Ammon's horn (tissue), 1 donor: ENCODE measurements around the gene PEX7.
"Not testable (repeated sequence)": the region's sequence is repeated elsewhere in the genome, so short reads cannot be mapped to it uniquely, and the experiment has no call there.

ENCODE experiments used
- DNase-seq: peaks from one replicate; pipeline ENCODE4 v3.0.0-alpha.2; 2016; ENCODE audit warnings: low spot score

Gene PEX7

DNA sequence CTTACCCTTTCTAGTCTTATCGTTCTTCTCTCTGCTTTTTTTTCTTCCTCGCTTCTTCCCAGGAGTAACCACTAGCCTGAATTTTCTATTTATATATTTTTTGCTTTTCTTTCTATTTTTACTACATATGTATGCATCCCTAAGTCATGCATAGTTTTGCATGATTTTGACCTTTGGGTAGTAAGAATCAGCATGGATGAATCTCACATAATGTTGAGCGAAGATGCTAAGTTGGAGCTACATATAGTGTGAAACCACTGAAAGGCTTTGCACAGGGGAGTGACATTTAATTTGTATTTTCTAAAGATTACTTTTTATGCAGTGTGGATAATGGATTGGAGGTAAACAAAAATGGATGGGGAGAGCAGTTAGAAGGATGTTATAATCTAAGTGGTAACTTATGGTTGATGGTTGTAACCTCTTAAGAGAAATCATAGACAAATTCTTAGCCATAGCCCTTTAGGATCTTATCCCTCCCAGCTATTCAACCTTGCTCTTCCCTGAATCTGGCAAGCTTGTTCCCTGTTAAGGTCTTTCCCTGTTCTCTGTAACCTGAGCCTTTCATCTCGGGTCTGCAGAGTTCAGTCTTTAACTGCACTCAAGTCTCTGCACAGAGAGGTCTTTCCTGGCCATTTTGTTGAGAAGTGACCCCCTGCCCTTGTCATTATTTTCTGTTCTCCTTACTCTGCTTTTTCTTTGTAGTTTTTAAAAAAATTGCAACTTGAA lies 18.0 kb downstream of the PEX7 start:
- DNase-seq = no peak

DNA sequence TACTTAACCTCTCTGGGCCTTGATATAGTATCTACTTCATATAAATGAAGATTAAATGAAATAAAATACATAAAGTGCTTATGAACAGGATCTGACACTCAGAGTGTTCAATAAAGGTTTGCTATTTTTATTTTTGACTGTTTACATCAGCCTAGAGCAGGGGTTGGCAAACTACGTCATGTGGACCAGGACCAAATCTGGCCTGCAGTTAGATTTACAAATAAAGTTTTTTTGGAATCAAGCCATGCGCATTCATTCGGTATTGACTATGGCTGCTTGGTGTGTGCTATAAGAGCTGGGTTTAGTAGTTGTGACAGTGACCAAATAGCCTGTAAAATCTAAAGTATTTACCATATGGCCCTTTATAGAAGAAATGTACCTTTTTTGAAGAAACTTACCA lies 20.8 kb downstream of the PEX7 start:
- no peak for DNase-seq

DNA sequence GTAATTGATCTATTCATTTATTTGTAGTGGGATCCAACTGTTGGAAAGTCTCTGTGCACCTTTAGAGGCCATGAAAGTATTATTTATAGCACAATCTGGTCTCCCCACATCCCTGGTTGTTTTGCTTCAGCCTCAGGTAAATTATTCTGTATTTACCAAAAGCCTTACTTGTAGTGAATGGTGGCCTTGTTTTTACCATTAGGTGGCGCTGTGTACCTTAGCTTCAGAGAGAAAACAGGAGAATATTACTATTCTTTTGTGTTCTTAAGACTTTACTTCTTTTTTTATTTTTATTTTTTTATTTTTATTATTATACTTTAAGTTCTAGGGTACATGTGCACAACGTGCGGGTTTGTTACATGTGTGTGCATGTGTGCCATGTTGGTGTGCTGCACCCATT lies 23.7 kb downstream of the PEX7 start:
- DNase-seq = peak; percentile 56

DNA sequence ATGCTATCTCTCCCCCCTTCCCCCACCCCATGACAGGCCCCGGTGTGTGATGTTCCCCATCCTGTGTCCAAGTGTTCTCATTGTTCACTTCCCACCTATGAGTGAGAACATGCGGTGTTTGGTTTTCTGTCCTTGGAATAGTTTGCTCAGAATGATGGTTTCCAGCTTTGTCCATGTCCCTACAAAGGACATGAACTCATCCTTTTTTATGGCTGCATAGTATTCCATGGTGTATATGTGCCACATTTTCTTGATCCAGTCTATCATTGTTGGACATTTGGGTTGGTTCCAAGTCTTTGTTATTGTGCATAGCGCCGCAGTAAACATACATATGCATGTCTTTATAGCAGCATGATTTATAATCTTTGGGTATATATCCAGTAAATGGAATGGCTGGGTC lies 24.1 kb downstream of the PEX7 start:
- not testable (repeated sequence) for DNase-seq

DNA sequence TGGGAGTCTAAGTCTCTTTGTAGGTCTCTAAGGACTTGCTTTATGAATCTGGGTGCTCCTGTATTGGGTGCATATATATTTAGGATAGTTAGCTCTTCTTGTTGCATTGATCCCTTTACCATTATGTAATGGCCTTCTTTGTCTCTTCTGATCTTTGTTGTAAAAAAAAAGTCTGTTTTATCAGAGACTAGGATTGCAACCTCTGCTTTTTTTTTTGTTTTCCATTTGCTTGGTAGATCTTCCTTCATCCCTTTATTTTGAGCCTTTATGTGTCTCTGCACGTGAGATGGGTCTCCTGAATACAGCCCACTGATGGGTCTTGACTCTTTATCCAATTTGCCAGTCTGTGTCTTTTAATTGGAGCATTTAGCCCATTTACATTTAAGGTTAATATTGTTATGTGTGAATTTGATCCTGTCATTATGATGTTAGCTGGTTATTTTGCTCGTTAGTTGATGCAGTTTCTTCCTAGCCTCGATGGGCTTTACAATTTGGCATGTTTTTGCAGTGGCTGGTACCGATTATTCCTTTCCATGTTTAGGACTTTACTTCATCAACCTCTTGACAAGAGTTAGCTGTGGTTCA lies 27.7 kb downstream of the PEX7 start:
- not testable (repeated sequence) for DNase-seq

DNA sequence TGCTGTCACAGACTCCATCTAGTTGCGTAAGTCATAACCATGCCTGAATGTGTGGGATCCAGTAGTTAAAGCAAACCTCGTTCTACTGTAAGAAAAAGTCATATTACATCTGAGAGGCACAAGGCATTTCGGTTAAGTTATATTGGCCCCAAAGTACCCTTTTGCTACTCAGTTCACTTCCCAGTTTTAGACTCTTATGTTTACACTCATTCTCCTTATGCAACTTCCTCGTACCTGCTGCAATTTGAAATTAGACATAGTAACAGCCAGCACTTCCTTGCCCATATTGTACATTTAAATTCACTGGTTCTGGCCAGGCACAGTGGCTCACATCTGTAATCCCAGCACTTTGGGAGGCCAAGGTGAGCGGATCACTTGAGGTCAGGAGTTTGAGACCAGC lies 37.0 kb downstream of the PEX7 start:
- no peak for DNase-seq

DNA sequence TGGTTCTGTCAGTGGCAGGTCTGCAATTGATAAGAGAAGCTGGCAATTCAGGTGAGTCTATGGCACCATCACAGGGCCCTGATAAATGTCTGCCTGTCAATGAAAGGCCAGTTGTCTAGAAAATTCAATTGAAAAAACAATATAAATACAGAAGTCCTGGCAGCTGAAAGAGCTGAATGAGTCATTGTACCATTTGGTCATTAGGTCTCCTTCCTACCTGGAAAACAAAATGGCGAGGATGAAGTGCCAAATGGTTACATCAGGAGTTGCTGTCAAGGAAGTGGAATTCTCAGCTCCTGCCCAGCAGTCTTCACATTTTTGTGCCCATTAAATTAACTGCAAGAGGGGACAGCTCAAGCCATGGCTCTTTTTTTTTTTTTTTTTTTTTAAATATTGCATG lies 37.7 kb downstream of the PEX7 start:
- DNase-seq = no peak

DNA sequence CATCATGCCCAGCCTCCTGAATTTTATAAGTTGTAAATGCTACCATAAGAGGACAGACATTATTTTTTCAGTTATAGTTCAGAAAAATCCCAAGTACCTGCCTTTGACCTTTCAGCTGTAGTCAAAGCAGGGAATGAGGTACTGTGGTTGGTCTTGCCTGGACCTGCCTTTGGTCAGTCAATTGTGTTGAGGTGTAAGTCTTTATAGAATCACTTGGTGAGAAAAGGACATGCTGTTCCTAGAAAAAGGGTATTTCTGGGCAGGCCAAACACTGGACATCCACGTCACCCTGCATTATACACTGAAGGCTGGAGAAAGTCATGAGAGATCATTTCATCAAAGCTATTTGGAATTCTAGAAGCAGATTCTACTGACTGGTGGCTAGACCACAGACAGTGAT lies 40.3 kb downstream of the PEX7 start:
- DNase-seq = no peak

DNA sequence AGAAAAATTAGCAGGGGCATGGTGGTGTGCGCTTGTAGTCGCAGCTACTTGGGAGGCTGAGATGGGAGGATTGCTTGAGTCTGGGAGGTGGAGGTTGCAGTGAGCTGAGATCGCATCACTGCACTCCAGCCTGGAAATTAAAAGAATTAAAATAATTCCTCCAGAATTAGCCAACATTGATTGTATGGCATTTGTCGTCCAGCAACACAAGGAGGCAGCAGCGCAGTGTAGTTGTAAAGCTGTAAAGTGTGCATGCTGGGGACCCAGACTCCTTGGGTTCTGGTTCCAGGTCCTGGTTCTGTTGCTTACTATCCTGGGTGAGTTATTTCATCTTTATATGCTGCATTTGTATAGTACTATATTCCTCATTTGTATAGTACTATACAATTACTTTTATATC lies 41.4 kb downstream of the PEX7 start:
- no peak for DNase-seq

DNA sequence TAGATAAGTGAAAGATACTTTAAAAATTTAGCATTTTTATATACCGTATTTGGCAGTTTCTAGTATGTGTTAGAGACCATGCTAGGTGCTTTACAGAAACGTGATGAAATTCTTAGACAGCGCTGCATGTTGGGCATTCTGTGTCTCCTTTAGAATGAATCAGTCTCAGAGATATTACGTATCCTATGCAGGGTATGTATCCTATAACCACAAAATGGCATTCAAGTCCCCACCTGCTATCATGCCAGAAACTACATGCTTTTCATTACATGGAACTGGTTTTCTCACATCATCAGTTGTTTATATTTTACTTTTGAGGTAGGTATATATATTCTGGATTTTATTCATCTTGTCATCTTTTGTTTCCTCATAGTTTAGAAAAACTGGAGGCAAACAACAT lies 42.3 kb downstream of the PEX7 start:
- no peak for DNase-seq

DNA sequence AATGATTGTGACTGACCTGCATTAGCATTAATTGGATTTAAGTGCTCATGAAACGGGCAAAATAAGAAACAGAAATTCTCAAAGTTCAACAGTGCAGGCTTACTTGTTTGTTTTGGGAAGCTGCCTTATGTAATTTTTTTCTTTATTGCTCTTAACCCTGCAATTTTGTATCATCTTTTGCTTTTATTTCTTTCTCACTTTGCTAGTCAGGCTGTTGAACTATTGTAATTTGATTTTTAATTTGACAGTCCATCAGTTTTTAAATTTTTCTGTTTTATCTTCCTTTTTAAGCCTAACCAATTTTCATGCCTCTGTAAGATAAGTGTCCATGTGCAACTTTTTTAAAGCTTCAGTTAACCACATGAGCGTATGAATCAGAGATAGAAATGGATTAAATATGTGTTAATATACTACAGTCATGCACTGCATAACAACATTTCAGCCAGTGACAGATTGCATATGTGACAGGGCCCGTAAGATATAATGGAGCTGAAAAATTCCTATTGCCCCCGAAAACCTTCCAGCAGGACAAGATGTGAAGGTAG lies 44.6 kb downstream of the PEX7 start:
- no peak for DNase-seq

DNA sequence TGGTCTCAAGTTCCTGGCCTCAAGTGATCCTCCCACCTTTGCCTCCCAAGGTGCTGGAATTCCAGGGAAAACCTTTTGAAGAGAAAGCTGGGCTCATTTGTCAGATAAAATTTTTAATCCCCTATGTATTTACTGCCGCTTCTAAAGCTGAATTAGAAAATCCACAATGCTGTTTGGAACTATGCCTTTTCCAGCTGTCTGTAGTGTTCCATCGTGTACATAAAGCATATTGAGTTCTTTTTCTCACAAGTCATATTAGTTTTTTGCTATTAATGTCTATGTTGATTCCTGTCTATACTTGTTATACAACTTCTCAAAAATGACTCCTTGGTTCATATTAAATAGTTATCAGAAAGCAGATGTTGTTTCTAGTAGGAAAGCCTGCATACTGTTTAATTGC lies 47.1 kb downstream of the PEX7 start:
- no peak for DNase-seq

DNA sequence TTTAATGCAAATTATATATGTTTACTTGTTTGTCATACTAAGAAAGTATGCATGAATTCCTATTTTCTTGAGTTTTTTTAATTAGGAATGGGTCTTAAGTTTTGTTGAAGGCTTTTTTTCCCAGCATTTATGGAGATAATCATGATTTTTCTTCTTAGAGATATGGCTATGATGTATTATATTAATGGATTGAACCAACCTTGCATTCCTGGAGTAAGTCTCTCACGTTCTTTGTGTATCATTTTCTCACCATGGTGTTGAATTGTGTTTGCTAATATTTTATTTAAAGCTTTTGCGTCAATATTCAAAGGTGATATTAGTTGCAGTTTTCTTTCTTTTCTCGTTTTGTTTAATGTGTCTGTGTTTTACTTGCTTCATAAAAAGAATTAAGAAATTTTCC lies 51.4 kb downstream of the PEX7 start:
- no peak for DNase-seq

DNA sequence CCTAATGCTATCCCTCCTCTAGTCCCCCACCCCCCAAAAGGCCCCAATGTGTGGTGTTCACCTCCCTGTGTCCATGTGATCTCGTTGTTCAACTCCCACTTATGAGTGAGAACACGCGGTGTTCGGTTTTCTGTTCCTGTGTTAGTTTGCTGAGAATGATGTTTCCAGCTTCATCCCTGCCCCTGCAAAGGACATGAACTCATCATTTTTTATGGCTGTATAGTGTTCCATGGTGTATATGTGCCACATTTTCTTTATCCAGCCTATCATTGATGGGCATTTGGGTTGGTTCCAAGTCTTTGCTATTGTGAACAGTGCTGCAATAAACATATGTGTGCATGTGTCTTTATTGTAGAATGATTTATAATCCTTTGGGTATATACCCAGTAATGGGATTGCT lies 54.1 kb downstream of the PEX7 start:
- not testable (repeated sequence) for DNase-seq

DNA sequence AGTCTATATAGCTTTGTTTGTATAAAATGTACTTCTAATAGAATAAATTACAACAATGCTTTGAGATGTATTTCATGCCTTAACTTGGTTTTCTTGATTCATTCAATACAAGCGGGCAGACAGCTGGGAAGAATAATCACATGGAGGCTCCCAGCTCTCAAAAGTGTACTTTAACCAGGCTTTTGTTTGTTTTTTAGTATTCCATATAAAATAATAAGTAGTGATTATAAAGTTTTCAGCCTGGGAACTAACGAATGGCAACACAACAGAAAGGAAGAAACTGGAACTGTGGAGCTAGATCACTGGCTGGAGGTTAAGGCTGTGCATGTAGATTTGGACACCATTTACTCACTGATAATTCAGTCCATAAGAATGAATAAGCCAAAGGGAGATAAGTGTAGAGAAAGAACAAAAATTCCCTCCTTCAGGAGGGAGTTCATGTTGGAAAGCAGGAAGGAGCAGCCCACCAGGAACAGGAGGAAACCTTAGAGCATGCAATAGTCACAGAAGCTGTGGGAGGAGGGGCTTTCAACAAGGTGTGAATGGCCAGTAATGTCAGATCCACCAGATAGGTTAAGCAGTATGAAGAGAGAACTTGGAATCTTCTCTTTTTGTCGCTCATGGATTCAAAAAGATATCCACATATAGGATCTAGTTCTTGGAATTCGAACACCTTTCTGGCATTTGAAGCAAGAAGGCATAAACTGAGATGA lies 58.5 kb downstream of the PEX7 start:
- no peak for DNase-seq

DNA sequence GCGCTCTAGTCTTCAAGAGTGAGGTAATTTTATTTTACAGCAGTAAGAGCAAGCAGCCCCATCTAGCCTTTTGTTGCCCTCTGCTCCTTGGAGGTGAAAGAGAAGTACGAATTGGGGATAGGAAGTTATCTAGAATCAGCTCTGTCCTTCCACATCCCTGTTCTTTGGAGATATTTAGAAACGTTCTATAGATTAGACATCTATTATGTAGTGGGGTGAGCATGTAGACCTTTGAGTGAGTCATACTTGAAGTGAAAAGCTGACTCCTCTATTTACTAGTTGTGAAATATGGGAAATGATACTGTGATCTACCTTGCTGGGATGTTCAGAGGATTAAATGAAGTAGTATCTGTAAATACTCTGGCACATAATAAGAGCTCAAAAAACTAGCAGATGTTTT lies 63.7 kb downstream of the PEX7 start:
- DNase-seq = no peak

DNA sequence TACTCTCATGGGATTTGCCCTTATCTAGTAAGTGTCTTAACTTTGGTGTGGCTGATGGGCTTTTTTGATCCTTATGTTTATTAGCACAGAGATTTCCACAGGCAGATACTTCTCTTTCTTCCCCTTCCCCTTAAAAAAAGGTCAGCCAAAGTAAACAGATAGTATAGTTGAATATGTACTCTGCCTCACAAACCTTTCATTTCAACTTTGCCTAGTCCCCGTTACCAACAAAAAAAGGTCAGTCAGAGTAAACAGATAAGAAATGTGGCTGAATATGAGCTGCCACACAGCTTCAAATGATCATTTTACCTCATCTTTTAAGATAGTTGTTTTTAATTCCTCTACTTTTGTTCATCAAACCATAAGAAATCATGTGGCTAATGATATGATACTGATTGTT lies 65.6 kb downstream of the PEX7 start:
- no peak for DNase-seq

DNA sequence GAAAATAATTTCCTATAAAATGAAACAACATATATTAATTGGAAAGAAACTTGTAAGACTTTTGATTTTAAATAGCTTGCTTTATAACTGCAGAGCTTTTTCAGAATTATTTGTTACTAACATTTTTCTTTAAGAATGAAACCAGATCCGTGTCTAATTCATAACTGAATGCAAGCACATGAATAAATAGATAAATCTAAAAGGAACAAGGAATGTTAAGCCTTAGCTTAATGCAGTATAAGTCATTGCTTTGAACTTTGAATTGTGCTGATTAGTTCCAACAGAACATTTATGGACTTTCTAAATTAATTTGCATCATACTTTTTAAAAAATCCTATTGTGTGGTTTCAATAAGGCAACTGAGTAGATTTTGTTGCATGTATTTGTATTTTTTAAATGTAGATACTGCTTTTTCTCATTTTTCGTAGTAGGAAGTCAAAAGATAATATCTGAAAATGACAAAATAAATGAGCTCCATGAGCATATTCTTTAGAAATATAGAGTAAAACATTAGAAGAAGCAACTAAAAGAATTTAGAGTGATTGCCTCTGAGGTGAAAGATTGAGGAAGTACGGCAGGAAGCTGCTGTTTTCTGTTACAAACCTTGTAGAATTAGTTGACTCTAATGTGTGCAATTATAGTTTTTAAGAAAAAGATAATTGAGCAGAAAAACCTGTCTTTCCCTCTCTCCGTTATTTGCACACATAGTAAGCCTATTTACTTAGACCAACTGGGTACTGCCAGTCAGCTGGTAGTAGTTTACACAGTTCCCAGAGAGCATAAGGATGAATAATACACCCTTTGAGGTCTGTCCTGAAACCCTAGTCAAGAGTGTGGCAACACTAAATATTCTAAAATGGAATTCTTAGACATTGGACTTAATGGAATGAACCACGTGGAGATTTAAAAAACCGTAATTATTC lies 67.1 kb downstream of the PEX7 start:
- no peak for DNase-seq

DNA sequence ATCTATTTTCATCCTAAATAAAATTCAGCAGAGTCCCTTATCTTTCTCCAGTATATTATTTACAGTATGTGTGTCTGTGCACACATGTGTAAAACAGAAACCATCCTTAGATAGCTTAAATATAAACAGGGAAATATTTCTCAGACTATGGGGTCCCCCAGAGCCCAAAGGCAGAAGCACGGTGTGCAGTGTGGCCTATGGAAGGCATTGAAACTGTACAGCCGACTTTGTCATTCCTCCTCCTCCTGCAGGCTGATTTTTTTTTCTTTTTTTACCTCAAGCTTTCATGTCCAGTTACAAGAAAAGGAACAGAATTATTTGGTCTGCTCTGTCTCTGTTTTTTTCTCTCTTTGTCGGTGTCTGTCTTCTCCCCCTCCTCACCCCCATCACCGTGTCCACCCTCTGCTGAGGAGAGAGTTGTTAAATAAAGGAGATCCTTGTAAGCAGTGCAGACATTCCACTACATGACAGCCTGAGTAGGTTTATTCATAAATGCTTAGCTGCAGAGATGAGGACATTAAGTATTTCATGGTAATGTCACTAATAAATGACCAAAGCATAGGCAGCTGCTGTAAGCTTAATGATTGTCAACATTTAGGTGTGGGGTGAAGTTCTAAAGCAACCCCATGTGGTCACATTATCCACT lies 67.9 kb downstream of the PEX7 start:
- no peak for DNase-seq

DNA sequence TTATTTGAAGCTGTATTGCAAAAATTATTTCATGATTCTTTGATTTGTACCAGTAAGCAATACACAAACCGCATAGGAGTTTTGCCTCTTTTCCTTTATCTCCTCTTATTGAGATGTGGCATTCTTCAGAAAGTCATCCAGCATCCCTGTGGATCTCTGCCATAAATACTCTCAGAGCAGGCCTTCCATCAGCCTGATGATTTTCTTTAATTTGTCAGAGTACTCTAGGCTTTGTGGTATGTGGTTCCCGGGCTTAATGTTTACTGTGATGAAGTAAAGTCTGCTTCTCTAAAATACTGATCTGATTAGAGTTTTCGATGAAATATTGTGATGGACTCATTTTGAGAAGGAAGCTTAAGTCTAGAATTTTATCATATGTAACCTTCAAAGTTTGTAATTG lies 68.6 kb downstream of the PEX7 start:
- no peak for DNase-seq

DNA sequence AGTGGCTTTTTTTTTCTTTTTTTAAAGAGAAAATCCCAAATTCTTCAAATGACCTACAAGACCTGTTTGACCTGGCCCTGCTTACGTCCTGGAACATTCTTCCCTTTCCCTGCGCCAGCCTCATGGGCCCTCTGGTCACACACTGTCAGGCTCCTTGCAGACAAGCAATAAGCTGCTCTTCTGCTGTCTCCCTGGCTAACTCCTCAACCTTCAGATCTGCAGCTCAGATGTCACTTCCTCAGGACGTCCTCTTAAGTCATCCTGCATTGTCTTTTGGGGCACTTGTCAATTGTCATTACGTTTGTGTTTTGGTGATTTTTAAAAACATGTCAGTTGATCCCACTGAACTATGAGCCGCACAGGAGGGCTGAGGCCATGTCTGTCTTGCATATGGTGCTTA lies 70.8 kb downstream of the PEX7 start:
- no peak for DNase-seq

DNA sequence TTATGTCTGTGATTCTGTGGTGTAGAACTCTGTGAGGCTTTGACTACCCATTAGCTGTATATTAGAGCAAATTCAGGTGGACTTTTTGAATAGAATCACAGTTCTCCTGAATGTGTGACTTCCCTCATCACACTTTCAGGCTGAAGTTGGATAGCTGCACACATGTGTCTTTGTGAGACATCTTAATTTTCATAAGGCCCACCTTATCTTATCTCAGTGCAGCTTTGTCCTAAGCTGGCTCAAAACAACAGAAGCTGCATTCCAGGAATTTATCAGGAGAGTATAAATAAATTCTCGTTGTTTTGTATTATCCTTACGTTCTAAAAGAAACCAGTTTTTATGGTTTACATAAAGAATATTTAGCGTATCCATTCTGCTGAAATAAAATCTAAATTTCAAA lies 73.5 kb downstream of the PEX7 start:
- no peak for DNase-seq
